Hematopoietic multipotent progenitor cell treated with erythropoietin and hydrocortisone succinate and interleukin-3 and kit ligand, for 4 days (in vitro differentiated cells): ENCODE data around the gene TAX1BP1.
"Not testable (repeated sequence)": the region's sequence is repeated elsewhere in the genome, so short reads cannot be mapped to it uniquely, and the experiment has no call there.

Experiments used
- DNase-seq: peaks from one replicate; pipeline ENCODE4 v3.0.0-alpha.2; 2015

Gene TAX1BP1

GRCh38 chr7:27856703-27857485 lies 116.9 kb downstream of the TAX1BP1 start:
- not testable (repeated sequence) for DNase-seq

- DNase-seq = no peak
Observed at GRCh38 chr7:27860800-27861199, 120.8 kb downstream of the TAX1BP1 start.

- no peak for DNase-seq
Observed at GRCh38 chr7:27861747-27862146, 121.8 kb downstream of the TAX1BP1 start.

- no peak for DNase-seq
Observed at GRCh38 chr7:27863880-27864279, 123.9 kb downstream of the TAX1BP1 start.

- DNase-seq = no peak
Observed at GRCh38 chr7:27866256-27866655, 126.3 kb downstream of the TAX1BP1 start.

- DNase-seq = no peak
Observed at GRCh38 chr7:27866828-27867672, 127.1 kb downstream of the TAX1BP1 start.

- no peak for DNase-seq
Observed at GRCh38 chr7:27868131-27868550, 128.2 kb downstream of the TAX1BP1 start.

- no peak for DNase-seq
Observed at GRCh38 chr7:27869056-27869455, 129.1 kb downstream of the TAX1BP1 start.

GRCh38 chr7:27870595-27870994 lies 130.6 kb downstream of the TAX1BP1 start:
- no peak for DNase-seq

GRCh38 chr7:27871086-27871485 lies 131.1 kb downstream of the TAX1BP1 start:
- DNase-seq = no peak

GRCh38 chr7:27871866-27872265 lies 131.9 kb downstream of the TAX1BP1 start:
- DNase-seq = no peak

- DNase-seq = no peak
Observed at GRCh38 chr7:27872356-27873275, 132.7 kb downstream of the TAX1BP1 start.

GRCh38 chr7:27873981-27874957 lies 134.3 kb downstream of the TAX1BP1 start:
- DNase-seq = no peak

- no peak for DNase-seq
Observed at GRCh38 chr7:27875061-27875460, 135.1 kb downstream of the TAX1BP1 start.

- DNase-seq = no peak
Observed at GRCh38 chr7:27875832-27876231, 135.9 kb downstream of the TAX1BP1 start.

- DNase-seq = no peak
Observed at GRCh38 chr7:27876756-27877155, 136.8 kb downstream of the TAX1BP1 start.
